ENCODE data around the gene KIF14. TPM values are rescaled to one million over a fixed set of nuclear protein-coding genes. Genes with fewer than 3 reads are reported as not detected.
A peak's percentile ranks its signal among the peaks of the same experiment; 100 is the strongest.

Gene KIF14
- total RNA-seq, 1 experiment from 2014 or later = 25.5 TPM

- intact Hi-C loops (cut with micrococcal nuclease) = no loop called here
- H3K4me1 Mint-ChIP-seq (ENCODE audit: insufficient read depth, unreplicated experiment) = peaks cover 50% of the 10 kb centered on the region
- DNase-seq (ENCODE audit: unreplicated experiment) = no peak
- no peaks in the 10 kb centered on the region for H3K27me3 Mint-ChIP-seq (ENCODE audit: insufficient read depth, unreplicated experiment)
- no peak for TF ChIP-seq CTCF (IDR thresholded peaks at IDR 0.05; ENCODE audit: unreplicated experiment)
- ChIA-PET CTCF (interaction anchor here (0.5 to 2.3 kb wide), 15 partner anchors 7 to 638 kb away, joined by 3 to 9 read pairs (median 3); partner anchors contain the start of genes CAMSAP2 and DDX59), POLR2A (interaction anchor here (0.6 to 7.3 kb wide), 17 partner anchors 8 to 1370 kb away, joined by 3 to 143 read pairs (median 4); partner anchors contain the start of genes CAMSAP2 and DDX59)
- no TSS peak for BruUV-seq (replicated peaks)
- H3K4me3 Mint-ChIP-seq (ENCODE audit: unreplicated experiment) = no peak overlapping the region
- peaks cover 85% of the 10 kb centered on the region for H3K36me3 Mint-ChIP-seq (ENCODE audit: insufficient read depth, unreplicated experiment)
- H3K9me3 Mint-ChIP-seq (ENCODE audit: unreplicated experiment) = peaks cover 7% of the 10 kb centered on the region
- H3K27ac Mint-ChIP-seq (ENCODE audit: low read depth, unreplicated experiment) = no peak overlapping the region
Measured at GRCh38 chr1:200658037-200658818, 37.7 kb upstream of the KIF14 start.

GRCh38 chr1:200654660-200655059 is 34.1 kb upstream of the KIF14 start:
- H3K27me3 Mint-ChIP-seq (ENCODE audit: insufficient read depth, unreplicated experiment) = no peaks in the 10 kb centered on the region
- H3K4me3 Mint-ChIP-seq (ENCODE audit: unreplicated experiment) = peak overlapping the region; percentile 1
- H3K27ac Mint-ChIP-seq (ENCODE audit: low read depth, unreplicated experiment) = peak overlapping the region; percentile 33
- ChIA-PET CTCF (interaction anchor here (0.9 to 2.0 kb wide), 2 partner anchors 32 to 183 kb away, joined by 3 to 8 read pairs; no protein-coding TSS in a partner anchor), POLR2A (interaction anchor here (0.6 to 2.6 kb wide), 7 partner anchors 9 to 516 kb away, joined by 3 to 17 read pairs (median 6); partner anchors contain the start of gene DDX59)
- intact Hi-C loops (cut with micrococcal nuclease) = no loop called here
- H3K9me3 Mint-ChIP-seq (ENCODE audit: unreplicated experiment) = peaks cover 11% of the 10 kb centered on the region
- no peak for TF ChIP-seq CTCF (IDR thresholded peaks at IDR 0.05; ENCODE audit: unreplicated experiment)
- BruUV-seq (replicated peaks) = no TSS peak
- DNase-seq (ENCODE audit: unreplicated experiment) = peak; percentile 25
- peaks cover 77% of the 10 kb centered on the region for H3K36me3 Mint-ChIP-seq (ENCODE audit: insufficient read depth, unreplicated experiment)
- H3K4me1 Mint-ChIP-seq (ENCODE audit: insufficient read depth, unreplicated experiment) = peaks cover 44% of the 10 kb centered on the region

- no peak for TF ChIP-seq CTCF (IDR thresholded peaks at IDR 0.05; ENCODE audit: unreplicated experiment)
- no TSS peak for BruUV-seq (replicated peaks)
- no peak overlapping the region for H3K4me3 Mint-ChIP-seq (ENCODE audit: unreplicated experiment)
- H3K27ac Mint-ChIP-seq (ENCODE audit: low read depth, unreplicated experiment) = peak overlapping the region; percentile 33
- H3K4me1 Mint-ChIP-seq (ENCODE audit: insufficient read depth, unreplicated experiment) = peaks cover 34% of the 10 kb centered on the region
- no peak for DNase-seq (ENCODE audit: unreplicated experiment)
- H3K36me3 Mint-ChIP-seq (ENCODE audit: insufficient read depth, unreplicated experiment) = peaks cover 83% of the 10 kb centered on the region
- ChIA-PET CTCF (interaction anchor here (0.5 to 1.7 kb wide), 4 partner anchors 11 to 190 kb away, joined by 3 to 6 read pairs (median 4); no protein-coding TSS in a partner anchor), POLR2A (interaction anchor here (0.6 to 4.3 kb wide), 9 partner anchors 7 to 137 kb away, joined by 3 to 26 read pairs (median 4); partner anchors contain the start of genes DDX59 and KIF14)
- intact Hi-C loops (cut with micrococcal nuclease) = no loop called here
- H3K9me3 Mint-ChIP-seq (ENCODE audit: unreplicated experiment) = peaks cover 11% of the 10 kb centered on the region
- H3K27me3 Mint-ChIP-seq (ENCODE audit: insufficient read depth, unreplicated experiment) = no peaks in the 10 kb centered on the region
Measured at GRCh38 chr1:200653022-200653462, 32.5 kb upstream of the KIF14 start.

GRCh38 chr1:200652378-200652777 is 31.8 kb upstream of the KIF14 start:
- intact Hi-C loops (cut with micrococcal nuclease) = no loop called here
- DNase-seq (ENCODE audit: unreplicated experiment) = no peak
- H3K27ac Mint-ChIP-seq (ENCODE audit: low read depth, unreplicated experiment) = no peak overlapping the region
- TF ChIP-seq CTCF (IDR thresholded peaks at IDR 0.05; ENCODE audit: unreplicated experiment) = no peak
- ChIA-PET POLR2A (interaction anchor here (0.7 to 14.2 kb wide), 4 partner anchors 12 to 129 kb away, joined by 3 to 208 read pairs (median 14); partner anchors contain the start of gene DDX59), CTCF (interaction anchor here (0.5 to 1.7 kb wide), 5 partner anchors 10 to 190 kb away, joined by 3 to 6 read pairs (median 3); no protein-coding TSS in a partner anchor)
- H3K36me3 Mint-ChIP-seq (ENCODE audit: insufficient read depth, unreplicated experiment) = peaks cover 83% of the 10 kb centered on the region
- H3K27me3 Mint-ChIP-seq (ENCODE audit: insufficient read depth, unreplicated experiment) = no peaks in the 10 kb centered on the region
- no peak overlapping the region for H3K4me3 Mint-ChIP-seq (ENCODE audit: unreplicated experiment)
- BruUV-seq (replicated peaks) = no TSS peak
- H3K4me1 Mint-ChIP-seq (ENCODE audit: insufficient read depth, unreplicated experiment) = peaks cover 34% of the 10 kb centered on the region
- peaks cover 11% of the 10 kb centered on the region for H3K9me3 Mint-ChIP-seq (ENCODE audit: unreplicated experiment)
